HAP-1 (cell line): ENCODE measurements around the gene KLHL25.
"Not testable (repeated sequence)": the region's sequence is repeated elsewhere in the genome, so short reads cannot be mapped to it uniquely, and the experiment has no call there.

Experiments used
- DNase-seq, 2 experiments: peaks; one replicate each; pipeline ENCODE4 v3.0.0-alpha.2; 2016 to 2020; ENCODE audit warnings: low spot score in 2 of 2
- H3K27me3 ChIP-seq: fragments of 250-450 bp; sonication (Bioruptor Pico); 2 replicates; pipeline ENCODE4 v1.5.1; 2020; ENCODE audit warnings: low read depth, mild to moderate bottlenecking, moderate library complexity
- H3K36me3 ChIP-seq: fragments of 250-450 bp; sonication (Bioruptor Pico); replicated peaks from 2 replicates; pipeline ENCODE4 v1.5.1; 2020; ENCODE audit warnings: mild to moderate bottlenecking
- H3K4me1 ChIP-seq: fragments of 250-450 bp; sonication (Bioruptor Pico); 2 replicates; pipeline ENCODE4 v1.5.1; 2020; ENCODE audit warnings: mild to moderate bottlenecking
- H3K4me3 ChIP-seq: fragments of 250-450 bp; sonication (Bioruptor Pico); 2 replicates; pipeline ENCODE4 v1.5.1; 2020; ENCODE audit warnings: mild to moderate bottlenecking, moderate library complexity
- H3K9me3 ChIP-seq: fragments of 250-450 bp; sonication (Bioruptor Pico); 2 replicates; pipeline ENCODE4 v1.5.1; 2020; ENCODE audit warnings: mild to moderate bottlenecking, moderate library complexity
- in situ Hi-C: fragments of 300-500 bp; cut with MboI; formaldehyde crosslinking; loops from 3 replicates; pipeline ENCODE4 v1.14.3; 2020; ENCODE audit warnings: low sequenced_read_pairs, inconsistent platforms, mixed read lengths

KLHL25 gene

DNA sequence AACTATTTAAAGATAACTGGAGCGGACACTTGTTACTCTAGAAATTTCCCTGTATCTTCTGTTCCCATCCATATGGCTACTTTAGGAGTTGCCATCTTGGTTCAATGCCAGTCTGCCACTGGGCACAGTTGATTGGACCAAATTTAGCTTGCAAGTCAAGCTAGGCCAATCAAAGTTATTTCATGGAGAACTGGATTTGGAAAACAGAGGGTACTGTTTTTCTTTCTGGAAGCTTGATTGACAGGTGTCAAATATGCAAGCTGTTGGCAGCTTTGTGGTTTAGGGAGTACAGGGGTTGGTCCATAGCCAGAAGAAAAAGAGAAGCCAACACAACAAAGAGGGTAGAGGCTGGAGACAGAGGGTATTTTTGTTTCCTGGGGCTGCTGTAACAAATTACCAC is 33.4 kb upstream of the KLHL25 start:
- no peaks in the 10 kb centered on the region for H3K36me3 ChIP-seq
- no peaks in the 10 kb centered on the region for H3K9me3 ChIP-seq
- DNase-seq = no peak
- H3K4me3 ChIP-seq = no peak overlapping the region
- in situ Hi-C loops = no loop called here
- no peaks in the 10 kb centered on the region; the same call in 1 of the 2 replicates for H3K27me3 ChIP-seq
- H3K4me1 ChIP-seq = peaks cover 3% of the 10 kb centered on the region; the same call in 1 of the 2 replicates

GRCh38 chr15:85826756-85827515 is 32.2 kb upstream of the KLHL25 start:
- Histone ChIP-seq H3K4me3 (no peak overlapping the region), H3K9me3 (no peaks in the 10 kb centered on the region), H3K36me3 (no peaks in the 10 kb centered on the region), H3K27me3 (no peaks in the 10 kb centered on the region; the same call in 1 of the 2 replicates), H3K4me1 (peaks cover 3% of the 10 kb centered on the region; the same call in 1 of the 2 replicates)
- DNase-seq = no peak
- in situ Hi-C loops = no loop called here

DNA sequence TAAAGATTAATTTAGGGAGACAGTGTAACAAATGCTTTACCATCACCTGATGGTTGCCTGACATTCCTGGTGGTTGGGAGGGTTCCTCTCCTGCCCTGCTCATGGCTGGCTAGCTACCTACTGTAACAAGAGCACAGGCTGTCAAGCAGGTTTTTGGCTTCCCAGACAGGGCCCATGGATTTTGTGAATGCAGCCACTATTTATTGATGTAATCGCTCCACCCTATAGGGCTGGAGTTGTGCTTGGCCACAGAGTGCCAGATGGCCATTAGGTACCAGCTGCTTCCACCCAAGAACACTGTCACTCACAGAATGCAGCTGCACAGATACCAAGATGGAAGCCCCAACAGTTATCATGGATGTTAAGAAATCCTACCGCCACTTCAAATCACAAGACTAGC is 31.0 kb upstream of the KLHL25 start:
- Histone ChIP-seq H3K27me3 (no peaks in the 10 kb centered on the region; the same call in 1 of the 2 replicates), H3K36me3 (no peaks in the 10 kb centered on the region), H3K4me1 (no peaks in the 10 kb centered on the region), H3K9me3 (no peaks in the 10 kb centered on the region), H3K4me3 (no peak overlapping the region)
- in situ Hi-C loops = no loop called here
- DNase-seq = no peak

- no peak overlapping the region for H3K4me3 ChIP-seq
- no peaks in the 10 kb centered on the region for H3K36me3 ChIP-seq
- no peaks in the 10 kb centered on the region for H3K9me3 ChIP-seq
- in situ Hi-C loops = no loop called here
- DNase-seq = no peak
- no peaks in the 10 kb centered on the region for H3K4me1 ChIP-seq
- H3K27me3 ChIP-seq = no peaks in the 10 kb centered on the region; the same call in 1 of the 2 replicates
These were observed 30.4 kb upstream of the KLHL25 start for GRCh38 chr15:85825118-85825517.

DNA sequence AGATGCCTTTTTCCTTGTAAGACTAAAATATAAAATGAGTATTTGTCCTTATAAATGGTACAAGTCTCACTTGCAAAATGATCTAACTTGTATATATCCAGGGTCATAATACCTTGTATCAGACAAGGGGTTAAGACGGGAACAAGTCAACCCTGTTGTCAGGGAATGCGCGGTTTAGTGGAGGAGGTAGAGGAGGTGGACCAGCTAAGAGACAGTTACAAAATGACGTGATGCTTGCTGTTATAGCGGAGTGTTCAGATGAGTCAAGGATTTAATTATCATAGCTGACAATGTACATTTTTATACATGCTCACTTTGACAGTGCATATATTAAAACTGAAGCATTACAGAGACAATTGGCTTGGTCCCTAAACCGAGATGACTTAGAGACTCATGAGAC is 26.8 kb upstream of the KLHL25 start:
- Histone ChIP-seq H3K9me3 (no peaks in the 10 kb centered on the region), H3K27me3 (no peaks in the 10 kb centered on the region), H3K36me3 (no peaks in the 10 kb centered on the region), H3K4me3 (no peak overlapping the region), H3K4me1 (no peaks in the 10 kb centered on the region)
- in situ Hi-C loops = no loop called here
- no peak for DNase-seq

GRCh38 chr15:85819938-85820337 is 25.2 kb upstream of the KLHL25 start:
- in situ Hi-C loops = no loop called here
- DNase-seq = no peak
- H3K4me3 ChIP-seq = no peak overlapping the region

GRCh38 chr15:85813234-85813633 is 18.5 kb upstream of the KLHL25 start:
- Histone ChIP-seq H3K4me1 (no peaks in the 10 kb centered on the region), H3K27me3 (no peaks in the 10 kb centered on the region), H3K36me3 (no peaks in the 10 kb centered on the region), H3K9me3 (no peaks in the 10 kb centered on the region), H3K4me3 (no peak overlapping the region)
- no peak for DNase-seq
- in situ Hi-C loops = no loop called here

More at GRCh38 chr15:85819938-85820337, 25.2 kb upstream of the KLHL25 start:
- H3K27me3 ChIP-seq = no peaks in the 10 kb centered on the region
- no peaks in the 10 kb centered on the region for H3K9me3 ChIP-seq
- H3K36me3 ChIP-seq = no peaks in the 10 kb centered on the region
- no peaks in the 10 kb centered on the region for H3K4me1 ChIP-seq

- no peaks in the 10 kb centered on the region for H3K9me3 ChIP-seq
- H3K4me1 ChIP-seq = no peaks in the 10 kb centered on the region
- in situ Hi-C loops = no loop called here
- H3K4me3 ChIP-seq = no peak overlapping the region
- no peaks in the 10 kb centered on the region for H3K36me3 ChIP-seq
- no peaks in the 10 kb centered on the region for H3K27me3 ChIP-seq
- no peak for DNase-seq
These were observed 15.3 kb upstream of the KLHL25 start for GRCh38 chr15:85810075-85810474.

- Histone ChIP-seq H3K4me1 (no peaks in the 10 kb centered on the region), H3K4me3 (no peak overlapping the region), H3K9me3 (no peaks in the 10 kb centered on the region), H3K36me3 (no peaks in the 10 kb centered on the region), H3K27me3 (no peaks in the 10 kb centered on the region)
- in situ Hi-C loops = no loop called here
- DNase-seq = no peak
These were observed 10.7 kb upstream of the KLHL25 start for GRCh38 chr15:85805420-85805819.

DNA sequence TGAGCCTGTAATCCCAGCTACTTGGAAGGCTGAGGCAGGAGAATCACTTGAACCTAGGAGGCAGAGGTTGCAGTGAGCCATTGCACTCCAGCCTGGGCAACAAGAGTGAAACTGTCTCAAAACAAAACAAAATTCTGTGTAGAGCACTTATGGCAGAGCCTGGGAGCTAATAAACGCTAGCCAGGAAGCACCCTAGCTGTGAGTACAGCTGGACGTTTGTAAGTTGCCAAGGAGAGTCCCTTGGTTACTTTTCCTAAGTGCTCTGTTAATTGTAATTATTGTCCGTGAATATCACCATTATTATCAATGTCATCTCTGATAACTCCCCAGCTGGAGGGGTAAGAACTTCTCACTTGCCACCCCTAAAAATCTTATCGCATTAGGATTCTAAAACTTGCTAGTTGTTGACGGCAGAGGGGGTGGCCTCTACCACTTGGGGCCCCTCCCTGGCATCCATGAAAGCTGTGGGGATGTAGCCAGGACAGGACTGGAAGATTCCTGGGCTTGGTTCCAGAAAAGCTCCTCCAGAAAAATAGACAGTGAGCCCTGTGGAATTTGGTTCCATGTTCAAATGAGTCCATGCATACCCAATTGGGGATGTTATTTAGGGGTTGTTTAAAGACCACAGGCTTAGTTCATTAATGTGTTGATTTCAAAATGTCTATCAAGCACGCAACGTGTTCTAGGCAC is 9.9 kb upstream of the KLHL25 start:
- DNase-seq = no peak
- Histone ChIP-seq H3K4me3 (no peak overlapping the region), H3K9me3 (no peaks in the 10 kb centered on the region), H3K27me3 (no peaks in the 10 kb centered on the region), H3K36me3 (no peaks in the 10 kb centered on the region), H3K4me1 (no peaks in the 10 kb centered on the region)
- in situ Hi-C loops = no loop called here

- DNase-seq, in situ Hi-C loops, H3K4me1 ChIP-seq, H3K9me3 ChIP-seq, H3K4me3 ChIP-seq, H3K27me3 ChIP-seq, H3K36me3 ChIP-seq: not testable (repeated sequence)
These were observed 7.9 kb upstream of the KLHL25 start for GRCh38 chr15:85802617-85803016.

- no peaks in the 10 kb centered on the region for H3K36me3 ChIP-seq
- peaks cover 4% of the 10 kb centered on the region for H3K4me1 ChIP-seq
- H3K4me3 ChIP-seq = no peak overlapping the region
- peak in 1 of 2 experiments; percentile 46 for DNase-seq
- in situ Hi-C loops = no loop called here
- no peaks in the 10 kb centered on the region for H3K27me3 ChIP-seq
- no peaks in the 10 kb centered on the region for H3K9me3 ChIP-seq
These were observed 5.9 kb upstream of the KLHL25 start for GRCh38 chr15:85800478-85801123.

DNA sequence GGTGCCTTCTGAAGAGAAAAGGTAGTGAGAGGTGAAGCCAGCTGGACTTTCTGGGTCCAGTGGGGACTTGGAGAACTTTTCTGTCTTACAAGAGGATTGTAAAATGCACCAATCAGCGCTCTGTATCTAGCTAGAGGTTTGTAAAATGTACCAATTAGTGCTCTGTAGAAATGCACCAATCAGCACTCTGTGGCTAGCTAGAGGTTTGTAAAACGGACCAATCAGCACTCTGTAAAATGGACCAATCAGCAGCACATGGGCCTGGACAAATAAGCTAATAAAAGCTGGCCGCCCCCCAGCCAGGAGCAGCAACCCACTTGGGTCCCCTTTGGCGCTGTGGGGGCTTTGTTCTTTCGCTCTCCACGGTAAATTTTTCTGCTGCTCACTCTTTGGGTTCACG is 1.6 kb upstream of the KLHL25 start:
- in situ Hi-C loops, DNase-seq: not testable (repeated sequence)

More for the DNA sequence above, 1.6 kb upstream of the KLHL25 start:
- H3K9me3 ChIP-seq, H3K27me3 ChIP-seq, H3K4me3 ChIP-seq, H3K36me3 ChIP-seq: not testable (repeated sequence)
- H3K4me1 ChIP-seq = peaks cover 17% of the 10 kb centered on the region
